Neural cell (in vitro differentiated cells): ENCODE measurements around the gene ANKRD13A.

Experiments used
- CTCF ChIP-seq: fragments of 450-650 bp; IDR thresholded peaks from 2 replicates; pipeline ENCODE4 v1.5.1; 2014; ENCODE audit warnings: antibody characterized with exemption, mild to moderate bottlenecking, moderate library complexity; ENCODE audit not compliant: poor library complexity, severe bottlenecking
- EZH2 ChIP-seq: fragments of 200-600, 300-800 bp; shearing (Covaris generic), sonication (generic); IDR thresholded peaks from 2 replicates; pipeline ENCODE4 v1.6.1; 2014; ENCODE audit warnings: antibody characterized with exemption, low read length, borderline replicate concordance, mild to moderate bottlenecking; ENCODE audit not compliant: insufficient read depth, poor library complexity, severe bottlenecking
- POLR2AphosphoS5 ChIP-seq: IDR thresholded peaks from 2 replicates; pipeline ENCODE4 v1.6.1; 2012

GRCh38 chr12:109951136-109951535 is 48.1 kb upstream of the ANKRD13A start:
- TF ChIP-seq CTCF, result no peak
- TF ChIP-seq POLR2AphosphoS5, result no peak
- TF ChIP-seq EZH2, result no peak
